HK-2 (cell line): ENCODE data around the gene SH2D1B.
A peak's percentile ranks its signal among the peaks of the same experiment; 100 is the strongest.

Source experiments
- DNase-seq: peaks from one replicate; pipeline ENCODE4 v3.0.0-alpha.2; 2018; ENCODE audit not compliant: unreplicated experiment

Gene SH2D1B

GRCh38 chr1:162398999-162399580, 12.8 kb downstream of the SH2D1B start:
- no peak for DNase-seq

GRCh38 chr1:162397943-162398560, 13.9 kb downstream of the SH2D1B start:
- no peak for DNase-seq

- DNase-seq, result no peak
These were observed 14.9 kb downstream of the SH2D1B start for GRCh38 chr1:162397039-162397448.

GRCh38 chr1:162396201-162396906, 15.6 kb downstream of the SH2D1B start:
- no peak for DNase-seq

- DNase-seq, result no peak
These were observed 20.0 kb downstream of the SH2D1B start for GRCh38 chr1:162391790-162392563.

GRCh38 chr1:162390396-162391185, 21.3 kb downstream of the SH2D1B start:
- DNase-seq, result no peak

GRCh38 chr1:162389971-162390370, 22.0 kb downstream of the SH2D1B start:
- no peak for DNase-seq

- peak; percentile 18 for DNase-seq
These were observed 22.7 kb downstream of the SH2D1B start for GRCh38 chr1:162389021-162389818.

GRCh38 chr1:162388615-162389014, 23.3 kb downstream of the SH2D1B start:
- DNase-seq, result no peak

GRCh38 chr1:162388083-162388594, 23.8 kb downstream of the SH2D1B start:
- DNase-seq, result no peak

GRCh38 chr1:162387226-162388082, 24.5 kb downstream of the SH2D1B start:
- DNase-seq, result no peak

- DNase-seq, result no peak
These were observed 25.4 kb downstream of the SH2D1B start for GRCh38 chr1:162386292-162387225.

GRCh38 chr1:162385702-162386101, 26.2 kb downstream of the SH2D1B start:
- no peak for DNase-seq

- DNase-seq, result no peak
These were observed 26.7 kb downstream of the SH2D1B start for GRCh38 chr1:162385280-162385623.

GRCh38 chr1:162384601-162385279, 27.2 kb downstream of the SH2D1B start:
- DNase-seq, result no peak

- no peak for DNase-seq
These were observed 27.8 kb downstream of the SH2D1B start for GRCh38 chr1:162384116-162384515.

- no peak for DNase-seq
These were observed 28.4 kb downstream of the SH2D1B start for GRCh38 chr1:162383516-162383915.

GRCh38 chr1:162383091-162383490, 28.8 kb downstream of the SH2D1B start:
- DNase-seq, result no peak
